ENCODE measurements around the gene PRTG. TPM values are rescaled to one million over a fixed set of nuclear protein-coding genes. Genes with fewer than 3 reads are reported as not detected.

The PRTG gene, protein sequence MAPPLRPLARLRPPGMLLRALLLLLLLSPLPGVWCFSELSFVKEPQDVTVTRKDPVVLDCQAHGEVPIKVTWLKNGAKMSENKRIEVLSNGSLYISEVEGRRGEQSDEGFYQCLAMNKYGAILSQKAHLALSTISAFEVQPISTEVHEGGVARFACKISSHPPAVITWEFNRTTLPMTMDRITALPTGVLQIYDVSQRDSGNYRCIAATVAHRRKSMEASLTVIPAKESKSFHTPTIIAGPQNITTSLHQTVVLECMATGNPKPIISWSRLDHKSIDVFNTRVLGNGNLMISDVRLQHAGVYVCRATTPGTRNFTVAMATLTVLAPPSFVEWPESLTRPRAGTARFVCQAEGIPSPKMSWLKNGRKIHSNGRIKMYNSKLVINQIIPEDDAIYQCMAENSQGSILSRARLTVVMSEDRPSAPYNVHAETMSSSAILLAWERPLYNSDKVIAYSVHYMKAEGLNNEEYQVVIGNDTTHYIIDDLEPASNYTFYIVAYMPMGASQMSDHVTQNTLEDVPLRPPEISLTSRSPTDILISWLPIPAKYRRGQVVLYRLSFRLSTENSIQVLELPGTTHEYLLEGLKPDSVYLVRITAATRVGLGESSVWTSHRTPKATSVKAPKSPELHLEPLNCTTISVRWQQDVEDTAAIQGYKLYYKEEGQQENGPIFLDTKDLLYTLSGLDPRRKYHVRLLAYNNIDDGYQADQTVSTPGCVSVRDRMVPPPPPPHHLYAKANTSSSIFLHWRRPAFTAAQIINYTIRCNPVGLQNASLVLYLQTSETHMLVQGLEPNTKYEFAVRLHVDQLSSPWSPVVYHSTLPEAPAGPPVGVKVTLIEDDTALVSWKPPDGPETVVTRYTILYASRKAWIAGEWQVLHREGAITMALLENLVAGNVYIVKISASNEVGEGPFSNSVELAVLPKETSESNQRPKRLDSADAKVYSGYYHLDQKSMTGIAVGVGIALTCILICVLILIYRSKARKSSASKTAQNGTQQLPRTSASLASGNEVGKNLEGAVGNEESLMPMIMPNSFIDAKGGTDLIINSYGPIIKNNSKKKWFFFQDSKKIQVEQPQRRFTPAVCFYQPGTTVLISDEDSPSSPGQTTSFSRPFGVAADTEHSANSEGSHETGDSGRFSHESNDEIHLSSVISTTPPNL
- total RNA-seq (2022; extraction: Qiagen RNA extraction): 8.4 to 11.7 TPM (median 9.9 TPM) in 5 replicates

GRCh38 chr15:55742927-55743728 lies at the start of gene PRTG:
PRTG (minus strand) TSS chr15:55743152; CDS start chr15:55742931, 221 bp downstream.

DNA sequence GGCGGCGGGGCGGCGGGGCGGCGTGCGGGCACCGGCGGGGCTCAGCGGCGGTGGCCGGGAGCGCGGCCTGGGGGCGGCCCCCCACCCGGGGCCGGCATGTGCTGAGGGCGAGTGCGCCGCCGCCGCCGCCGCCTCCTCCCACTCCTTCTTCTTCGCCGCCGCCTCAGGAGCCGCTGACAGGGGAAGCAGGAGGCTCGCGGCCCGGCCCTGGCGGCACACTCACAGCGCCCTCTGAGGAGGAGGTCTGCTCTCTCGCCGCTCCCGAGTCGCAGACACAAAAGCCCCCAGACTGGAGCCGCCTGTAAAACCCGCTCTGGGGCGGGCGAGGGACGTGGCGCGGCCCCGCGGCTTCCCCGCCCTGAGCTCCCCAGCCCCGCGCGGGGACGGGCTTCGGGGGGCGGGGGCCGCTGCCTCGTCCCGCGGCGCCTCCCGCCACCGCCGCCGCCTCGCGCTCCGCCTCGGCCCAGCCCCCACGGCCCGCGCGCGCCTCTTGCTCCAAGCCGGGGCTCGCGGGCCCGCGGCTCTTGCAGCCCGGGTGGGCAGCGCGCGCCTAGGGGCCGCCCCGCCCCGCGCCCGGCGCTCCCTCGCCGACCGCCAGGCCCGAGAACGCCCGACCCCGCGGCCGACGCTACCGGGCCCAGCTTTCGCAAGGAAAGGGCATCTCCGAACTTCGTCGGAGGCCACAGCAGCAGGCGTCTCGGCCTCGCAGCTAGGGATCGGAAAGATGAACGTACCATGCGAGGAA lies 154.7 kb downstream of the PRTG start, which contains the start of gene PYGO1:
PYGO1 (minus strand) TSS at position 276 of the 745 bp plus-strand sequence. CDS start 462 bp downstream, outside the sequence.

Other genes starting within 250 kb of the PRTG start
- gene DNAAF4, start 234.9 kb downstream of the PRTG start, total RNA-seq (2022; extraction: Qiagen RNA extraction): 7.6 to 11.0 TPM (median 9.5 TPM) in 5 replicates
- gene PYGO1, start 154.8 kb downstream of the PRTG start, total RNA-seq (2022; extraction: Qiagen RNA extraction): 6.0 to 7.2 TPM (median 6.7 TPM) in 5 replicates